ENCODE results near the gene GOSR1.
"Not testable (repeated sequence)": the region's sequence is repeated elsewhere in the genome, so short reads cannot be mapped to it uniquely, and the experiment has no call there.

The GOSR1 gene

GRCh38 chr17:30563131-30563904 lies 86.1 kb downstream of the GOSR1 start:
- DNase-seq: not testable (repeated sequence)

GRCh38 chr17:30563905-30564390 lies 86.7 kb downstream of the GOSR1 start:
- not testable (repeated sequence) for DNase-seq

GRCh38 chr17:30564422-30565072 lies 87.3 kb downstream of the GOSR1 start:
- DNase-seq: peak; percentile 21

GRCh38 chr17:30565073-30565935 lies 88.1 kb downstream of the GOSR1 start:
- peak; percentile 6 for DNase-seq

GRCh38 chr17:30566104-30566503 lies 88.9 kb downstream of the GOSR1 start:
- peak; percentile 8 for DNase-seq

GRCh38 chr17:30566516-30567225 lies 89.5 kb downstream of the GOSR1 start:
- peak; percentile 11 for DNase-seq

- DNase-seq: no peak
These were observed 90.3 kb downstream of the GOSR1 start for GRCh38 chr17:30567231-30568116.

GRCh38 chr17:30568117-30568430 lies 90.9 kb downstream of the GOSR1 start:
- peak; percentile 19 for DNase-seq

- DNase-seq: not testable (repeated sequence)
These were observed 92.4 kb downstream of the GOSR1 start for GRCh38 chr17:30569531-30570175.

GRCh38 chr17:30570191-30570590 lies 93.0 kb downstream of the GOSR1 start:
- no peak for DNase-seq

- no peak for DNase-seq
These were observed 93.5 kb downstream of the GOSR1 start for GRCh38 chr17:30570596-30571265.

GRCh38 chr17:30571404-30571803 lies 94.2 kb downstream of the GOSR1 start:
- not testable (repeated sequence) for DNase-seq

- DNase-seq: no peak
These were observed 94.7 kb downstream of the GOSR1 start for GRCh38 chr17:30571921-30572320.

GRCh38 chr17:30572651-30573554 lies 95.7 kb downstream of the GOSR1 start:
- DNase-seq: not testable (repeated sequence)

- DNase-seq: no peak
These were observed 96.5 kb downstream of the GOSR1 start for GRCh38 chr17:30573603-30574175.

- DNase-seq: not testable (repeated sequence)
These were observed 97.1 kb downstream of the GOSR1 start for GRCh38 chr17:30574309-30574708.

GRCh38 chr17:30574806-30575205 lies 97.6 kb downstream of the GOSR1 start:
- not testable (repeated sequence) for DNase-seq

- not testable (repeated sequence) for DNase-seq
These were observed 98.6 kb downstream of the GOSR1 start for GRCh38 chr17:30575648-30576325.

All from right kidney (tissue), 1 donor.